ENCODE measurements around the gene CLEC2A.

GRCh38 chr12:9977916-9978315 is 45.7 kb upstream of the CLEC2A start:
- no peak for TF ChIP-seq EZH2 (IDR thresholded peaks at IDR 0.05; ENCODE audit: borderline replicate concordance, low read depth, low read length, severe bottlenecking)
- TF ChIP-seq, protein P1, sequence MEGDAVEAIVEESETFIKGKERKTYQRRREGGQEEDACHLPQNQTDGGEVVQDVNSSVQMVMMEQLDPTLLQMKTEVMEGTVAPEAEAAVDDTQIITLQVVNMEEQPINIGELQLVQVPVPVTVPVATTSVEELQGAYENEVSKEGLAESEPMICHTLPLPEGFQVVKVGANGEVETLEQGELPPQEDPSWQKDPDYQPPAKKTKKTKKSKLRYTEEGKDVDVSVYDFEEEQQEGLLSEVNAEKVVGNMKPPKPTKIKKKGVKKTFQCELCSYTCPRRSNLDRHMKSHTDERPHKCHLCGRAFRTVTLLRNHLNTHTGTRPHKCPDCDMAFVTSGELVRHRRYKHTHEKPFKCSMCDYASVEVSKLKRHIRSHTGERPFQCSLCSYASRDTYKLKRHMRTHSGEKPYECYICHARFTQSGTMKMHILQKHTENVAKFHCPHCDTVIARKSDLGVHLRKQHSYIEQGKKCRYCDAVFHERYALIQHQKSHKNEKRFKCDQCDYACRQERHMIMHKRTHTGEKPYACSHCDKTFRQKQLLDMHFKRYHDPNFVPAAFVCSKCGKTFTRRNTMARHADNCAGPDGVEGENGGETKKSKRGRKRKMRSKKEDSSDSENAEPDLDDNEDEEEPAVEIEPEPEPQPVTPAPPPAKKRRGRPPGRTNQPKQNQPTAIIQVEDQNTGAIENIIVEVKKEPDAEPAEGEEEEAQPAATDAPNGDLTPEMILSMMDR (IDR thresholded peaks at IDR 0.05; ENCODE audit: extremely low read depth in 1 of 2, insufficient read depth in 1 of 2, low read depth in 1 of 2, low read length in 2 of 2): no peak
- no peak for TF ChIP-seq POLR2A (IDR thresholded peaks at IDR 0.05; ENCODE audit: low read depth, low read length)
- TF ChIP-seq POLR2AphosphoS5 (IDR thresholded peaks at IDR 0.05; ENCODE audit: insufficient read depth, low read depth, low read length): no peak
- no peak for TF ChIP-seq MAX (IDR thresholded peaks at IDR 0.05; ENCODE audit: insufficient read depth, insufficient read length)
- no peak for TF ChIP-seq JUN (IDR thresholded peaks at IDR 0.05; ENCODE audit: borderline replicate concordance, insufficient read depth, insufficient read length, low read depth)
- no peak for TF ChIP-seq GATA2 (IDR thresholded peaks at IDR 0.05; ENCODE audit: insufficient read depth, insufficient read length, low read depth, low read length)
- TF ChIP-seq MYC (IDR thresholded peaks at IDR 0.05; ENCODE audit: low read depth, low read length): no peak
- no peak for TF ChIP-seq FOS (IDR thresholded peaks at IDR 0.05; ENCODE audit: borderline replicate concordance, insufficient read depth, low read length)
